Neural crest cell (in vitro differentiated cells): Measurements from ENCODE around the gene HNRNPR. TPM values are rescaled to one million over a fixed set of nuclear protein-coding genes. Genes with fewer than 3 reads are reported as not detected.

Experiments used
- DNase-seq: peaks from one replicate; pipeline ENCODE4 v3.0.0; 2021; ENCODE audit warnings: low read depth, mixed read lengths, low spot score
- H3K27ac Mint-ChIP-seq: one replicate; pipeline ENCODE4 v1.8.0; 2021; ENCODE audit warnings: mild to moderate bottlenecking, mixed read lengths; ENCODE audit not compliant: unreplicated experiment
- H3K27me3 Mint-ChIP-seq: 2 replicates; pipeline ENCODE4 v1.8.0; 2021; ENCODE audit warnings: low read depth, mild to moderate bottlenecking, mixed read lengths
- H3K36me3 Mint-ChIP-seq: 2 replicates; pipeline ENCODE4 v1.8.0; 2021; ENCODE audit warnings: low read depth, mild to moderate bottlenecking, mixed read lengths
- H3K4me1 Mint-ChIP-seq: 2 replicates; pipeline ENCODE4 v1.8.0; 2021; ENCODE audit warnings: mixed read lengths
- H3K4me3 Mint-ChIP-seq: one replicate; pipeline ENCODE4 v1.8.0; 2021; ENCODE audit warnings: mild to moderate bottlenecking, mixed read lengths
- H3K9me3 Mint-ChIP-seq: 2 replicates; pipeline ENCODE4 v1.8.0; 2021; ENCODE audit warnings: mixed read lengths
- total RNA-seq: library from RNA; stranded (reverse); gene quantifications from 2 replicates; pipeline ENCODE4 v1.2.1, GENCODE V29; 2021
- TF ChIP-seq, protein P1 (sequence below): fragments of 200-600 bp; sonication (generic); conservative IDR thresholded peaks from 2 replicates; pipeline ENCODE4 v1.5.0; 2021; ENCODE audit warnings: antibody characterized with exemption, mild to moderate bottlenecking

The HNRNPR gene
- total RNA-seq, 1 donor from 2014 or later = 293 TPM

DNA sequence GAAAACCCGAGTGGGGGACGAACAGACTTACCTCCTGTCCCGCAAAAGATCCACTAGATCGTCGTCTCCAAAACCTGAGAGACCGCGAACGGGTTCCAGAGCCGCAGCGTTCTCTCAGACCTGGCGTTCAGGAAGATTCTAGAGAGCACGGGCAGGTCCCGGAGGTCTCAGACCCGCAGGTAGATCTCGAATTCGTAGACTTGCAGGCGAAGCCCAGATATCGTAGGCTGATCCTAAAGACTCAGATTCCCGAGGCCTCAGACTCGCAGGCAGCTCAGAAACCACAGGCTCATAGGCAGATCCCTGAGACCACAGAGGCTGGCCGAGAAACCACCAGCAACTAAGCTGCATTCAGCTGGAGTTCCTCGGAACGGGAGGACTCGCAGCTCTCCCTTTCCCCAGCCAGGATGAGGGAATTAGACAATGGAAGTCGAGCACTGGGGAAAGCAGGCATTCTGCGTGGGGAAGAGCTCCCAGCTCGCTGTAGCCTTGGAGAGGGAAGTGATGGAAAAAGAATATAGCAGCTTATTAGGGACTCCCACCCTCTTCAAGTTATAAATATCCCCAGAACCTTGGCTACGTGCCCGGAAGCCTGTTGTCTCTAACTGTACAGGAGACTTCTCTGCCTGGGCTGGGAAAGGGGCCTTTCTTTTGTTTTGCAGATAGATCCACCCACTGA lies 25.4 kb upstream of the HNRNPR start, which contains the start of gene ZNF436:
Gene ZNF436, minus strand, starts transcription at position 502 of the 679 bp plus-strand sequence. CDS start 1,831 bp downstream, outside the sequence.
- no peaks in the 10 kb centered on the region for H3K27me3 Mint-ChIP-seq
- no peaks in the 10 kb centered on the region for H3K9me3 Mint-ChIP-seq
- DNase-seq = no peak
- H3K27ac Mint-ChIP-seq = peak within 1 kb of the TSS; percentile 99
- peaks cover 10% of the 10 kb centered on the region for H3K36me3 Mint-ChIP-seq
- peaks cover 62% of the 10 kb centered on the region for H3K4me1 Mint-ChIP-seq
- peak within 1 kb of the TSS; percentile 98 for H3K4me3 Mint-ChIP-seq
- TF ChIP-seq, protein P1, sequence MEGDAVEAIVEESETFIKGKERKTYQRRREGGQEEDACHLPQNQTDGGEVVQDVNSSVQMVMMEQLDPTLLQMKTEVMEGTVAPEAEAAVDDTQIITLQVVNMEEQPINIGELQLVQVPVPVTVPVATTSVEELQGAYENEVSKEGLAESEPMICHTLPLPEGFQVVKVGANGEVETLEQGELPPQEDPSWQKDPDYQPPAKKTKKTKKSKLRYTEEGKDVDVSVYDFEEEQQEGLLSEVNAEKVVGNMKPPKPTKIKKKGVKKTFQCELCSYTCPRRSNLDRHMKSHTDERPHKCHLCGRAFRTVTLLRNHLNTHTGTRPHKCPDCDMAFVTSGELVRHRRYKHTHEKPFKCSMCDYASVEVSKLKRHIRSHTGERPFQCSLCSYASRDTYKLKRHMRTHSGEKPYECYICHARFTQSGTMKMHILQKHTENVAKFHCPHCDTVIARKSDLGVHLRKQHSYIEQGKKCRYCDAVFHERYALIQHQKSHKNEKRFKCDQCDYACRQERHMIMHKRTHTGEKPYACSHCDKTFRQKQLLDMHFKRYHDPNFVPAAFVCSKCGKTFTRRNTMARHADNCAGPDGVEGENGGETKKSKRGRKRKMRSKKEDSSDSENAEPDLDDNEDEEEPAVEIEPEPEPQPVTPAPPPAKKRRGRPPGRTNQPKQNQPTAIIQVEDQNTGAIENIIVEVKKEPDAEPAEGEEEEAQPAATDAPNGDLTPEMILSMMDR = no peak

DNA sequence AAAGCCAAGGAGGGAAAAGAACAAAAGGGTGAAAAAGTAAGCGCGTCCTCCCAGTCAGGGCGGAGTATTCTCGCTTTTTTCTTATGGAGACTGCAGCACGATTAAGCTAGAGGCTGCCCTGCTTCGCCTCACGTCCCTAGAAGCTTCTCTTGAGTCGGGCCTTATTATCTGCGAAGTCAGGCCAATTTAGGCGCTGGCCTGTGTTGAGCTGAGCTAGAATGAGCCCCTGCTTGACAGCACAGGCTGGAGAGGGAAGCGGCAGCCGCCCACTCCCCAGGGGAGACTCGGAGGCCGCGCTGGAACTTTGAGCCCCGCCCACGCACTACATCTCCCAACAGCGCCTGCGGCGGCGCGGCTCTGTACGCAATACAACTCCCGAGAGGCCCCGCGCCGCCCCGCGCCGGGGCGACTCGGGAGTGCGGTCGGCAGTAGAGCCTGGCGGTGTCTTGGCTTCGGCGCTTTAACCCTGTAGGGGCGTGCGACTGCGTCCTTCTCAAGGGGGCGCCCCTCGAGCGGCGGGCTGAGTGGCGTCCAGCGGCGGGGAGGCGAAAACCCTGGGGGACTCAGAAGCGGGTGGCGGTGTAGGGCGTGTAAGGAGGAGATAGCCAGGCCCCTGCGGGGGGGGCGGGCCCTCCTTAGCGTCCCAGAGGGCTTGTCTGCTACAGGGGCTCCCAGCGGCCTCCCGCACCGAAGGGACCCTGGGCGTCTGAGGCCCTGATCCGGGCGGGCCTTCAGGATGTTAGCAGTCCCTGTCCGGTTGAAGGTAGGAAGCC lies 24.7 kb upstream of the HNRNPR start:
- H3K4me1 Mint-ChIP-seq = peaks cover 62% of the 10 kb centered on the region

DNA sequence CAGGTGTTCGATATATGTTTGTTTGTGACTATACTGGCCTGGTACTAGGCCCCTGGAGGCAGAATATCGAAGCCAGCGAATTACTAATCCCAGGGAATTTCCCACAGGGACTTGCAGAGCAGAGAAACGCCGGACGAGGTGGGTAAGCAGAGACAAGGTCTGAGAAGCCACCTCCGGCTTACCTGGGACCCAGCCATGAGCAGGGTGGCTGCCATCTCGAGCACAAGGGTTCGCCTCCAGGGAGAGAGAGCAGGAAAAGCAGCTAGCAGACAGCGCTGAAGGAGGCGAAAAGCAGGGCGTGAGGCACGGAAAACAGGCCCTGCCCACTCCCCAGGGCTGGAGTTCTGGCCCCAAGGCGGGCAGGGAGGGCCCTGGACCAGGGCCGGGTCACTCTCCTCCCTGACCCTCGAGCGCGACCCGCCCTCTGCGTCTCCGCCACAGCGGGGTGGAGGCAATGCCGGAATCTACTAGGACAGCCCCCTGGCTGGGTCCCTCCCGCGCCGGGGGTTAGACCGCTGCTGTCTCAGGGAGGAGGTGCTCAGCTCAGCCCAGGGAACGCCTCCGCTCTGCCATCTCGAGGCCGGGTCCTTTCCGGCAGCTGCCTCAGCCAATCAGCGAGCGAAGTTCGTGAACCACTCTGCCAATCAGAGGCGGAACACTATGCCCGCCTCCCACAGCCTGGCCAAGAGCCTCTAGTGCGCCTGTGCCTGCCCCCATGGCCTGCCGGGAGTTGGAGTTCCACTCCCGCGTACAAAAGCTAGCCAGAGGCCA lies 23.9 kb upstream of the HNRNPR start:
- H3K36me3 Mint-ChIP-seq = peaks cover 19% of the 10 kb centered on the region
- peak; percentile 95 for DNase-seq
- H3K9me3 Mint-ChIP-seq = peaks cover 1% of the 10 kb centered on the region
- no peaks in the 10 kb centered on the region for H3K27me3 Mint-ChIP-seq
- TF ChIP-seq, protein P1 = no peak
- peak overlapping the region; percentile 99 for H3K27ac Mint-ChIP-seq
- peaks cover 62% of the 10 kb centered on the region for H3K4me1 Mint-ChIP-seq
- peak overlapping the region; percentile 98 for H3K4me3 Mint-ChIP-seq

More for the DNA sequence above, 24.7 kb upstream of the HNRNPR start:
- peak overlapping the region; percentile 98 for H3K4me3 Mint-ChIP-seq
- peak overlapping the region; percentile 99 for H3K27ac Mint-ChIP-seq
- TF ChIP-seq, protein P1 = peak; percentile 42
- no peaks in the 10 kb centered on the region for H3K27me3 Mint-ChIP-seq
- peak; percentile 84 for DNase-seq
- H3K9me3 Mint-ChIP-seq = no peaks in the 10 kb centered on the region
- peaks cover 12% of the 10 kb centered on the region for H3K36me3 Mint-ChIP-seq

DNA sequence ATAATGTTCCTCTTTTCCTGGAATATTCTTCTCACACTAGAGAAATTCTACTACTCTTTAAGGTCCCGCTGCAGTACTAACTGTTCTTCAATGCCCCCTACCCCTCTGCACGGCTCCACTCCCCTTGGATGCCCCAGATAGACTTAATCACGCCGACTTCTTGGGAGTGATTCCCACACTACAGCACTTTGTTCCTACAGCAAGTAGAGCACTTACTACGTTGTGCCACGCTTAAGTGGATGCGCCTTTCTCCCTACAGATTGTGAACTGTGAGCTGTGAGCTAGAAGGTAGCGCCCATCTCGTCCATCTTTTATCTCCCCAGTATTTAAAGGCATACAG lies 23.3 kb upstream of the HNRNPR start:
- Mint-ChIP-seq H3K27ac (peak overlapping the region; percentile 39), H3K36me3 (peaks cover 25% of the 10 kb centered on the region), H3K4me1 (peaks cover 60% of the 10 kb centered on the region), H3K4me3 (peak overlapping the region; percentile 98), H3K27me3 (no peaks in the 10 kb centered on the region), H3K9me3 (peaks cover 4% of the 10 kb centered on the region)
- no peak for DNase-seq
- TF ChIP-seq, protein P1 = no peak

DNA sequence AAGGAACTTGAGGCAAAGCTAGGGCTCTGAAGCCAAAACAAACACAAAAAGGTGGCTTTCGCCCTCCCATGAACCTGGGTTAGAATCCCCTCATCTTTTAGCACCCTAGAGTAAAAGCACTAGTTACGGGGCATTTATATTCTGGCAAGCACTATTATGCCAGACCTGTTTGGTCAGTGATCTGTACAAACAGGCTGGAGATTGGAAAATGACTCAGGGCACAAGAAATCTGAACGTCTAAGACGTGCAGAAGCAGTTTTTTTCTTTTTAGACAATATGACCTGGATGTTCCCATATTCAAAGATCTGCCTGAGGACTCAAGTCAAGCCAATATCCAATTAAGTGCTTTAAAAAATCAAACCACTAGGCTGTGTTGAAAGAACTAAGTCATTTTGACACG lies 22.5 kb upstream of the HNRNPR start:
- no peak overlapping the region for H3K27ac Mint-ChIP-seq
- H3K27me3 Mint-ChIP-seq = no peaks in the 10 kb centered on the region
- TF ChIP-seq, protein P1 = no peak
- DNase-seq = no peak
- H3K4me3 Mint-ChIP-seq = peak overlapping the region; percentile 98
- H3K9me3 Mint-ChIP-seq = peaks cover 9% of the 10 kb centered on the region
- peaks cover 51% of the 10 kb centered on the region for H3K4me1 Mint-ChIP-seq
- H3K36me3 Mint-ChIP-seq = peaks cover 33% of the 10 kb centered on the region
